Measurements from ENCODE around the gene MYH10. TPM values are rescaled to one million over a fixed set of nuclear protein-coding genes. Genes with fewer than 3 reads are reported as not detected.

The MYH10 gene
- total RNA-seq, 1 donor from 2014 or later, result 7.6 TPM

DNA sequence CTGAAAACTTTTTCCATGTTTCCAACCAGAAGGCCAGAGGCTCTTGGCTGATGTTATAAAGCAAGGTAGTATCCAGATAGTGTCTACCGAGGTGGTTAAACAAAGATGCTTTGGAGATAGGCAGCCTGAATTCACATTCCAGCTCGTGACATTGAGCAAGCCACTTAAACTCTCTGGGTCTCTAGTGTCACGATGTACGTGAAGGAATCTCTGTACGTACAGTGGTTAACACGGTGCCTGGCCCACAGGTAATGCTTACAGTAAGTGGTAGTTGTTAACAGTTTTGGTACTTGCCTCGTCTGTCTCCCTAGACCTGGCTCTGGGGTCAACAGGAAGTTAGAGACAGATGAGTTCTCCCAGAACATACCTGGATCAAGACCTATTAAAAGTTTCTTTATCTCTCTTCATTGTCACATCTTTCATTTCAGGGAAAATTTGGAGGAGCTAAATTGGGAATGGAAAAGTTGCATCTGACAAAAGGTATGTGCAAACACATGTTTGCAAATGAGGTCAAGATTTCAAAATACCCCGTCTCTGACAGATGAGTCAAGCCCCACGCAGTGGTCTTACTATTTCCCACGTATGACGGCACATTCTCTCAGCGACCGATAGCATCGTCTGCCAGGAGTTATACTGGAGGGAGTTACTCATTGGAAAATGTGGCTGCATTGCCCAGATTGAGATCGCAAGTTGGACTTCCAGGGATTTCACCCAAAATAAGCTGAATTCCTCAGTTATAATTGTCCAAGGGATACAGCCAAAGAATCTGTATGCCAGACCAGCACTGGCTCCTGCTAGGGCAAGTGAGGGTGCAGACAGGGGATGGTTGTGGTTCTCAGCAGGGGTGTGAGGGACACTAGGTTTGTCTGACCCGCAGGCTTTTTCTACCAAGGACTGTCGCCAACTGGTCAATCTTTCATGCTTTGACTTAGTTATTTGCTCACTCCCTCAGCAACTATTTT lies 18.9 kb upstream of the MYH10 start:
- intact Hi-C loops (cut with micrococcal nuclease), result no loop called here

DNA sequence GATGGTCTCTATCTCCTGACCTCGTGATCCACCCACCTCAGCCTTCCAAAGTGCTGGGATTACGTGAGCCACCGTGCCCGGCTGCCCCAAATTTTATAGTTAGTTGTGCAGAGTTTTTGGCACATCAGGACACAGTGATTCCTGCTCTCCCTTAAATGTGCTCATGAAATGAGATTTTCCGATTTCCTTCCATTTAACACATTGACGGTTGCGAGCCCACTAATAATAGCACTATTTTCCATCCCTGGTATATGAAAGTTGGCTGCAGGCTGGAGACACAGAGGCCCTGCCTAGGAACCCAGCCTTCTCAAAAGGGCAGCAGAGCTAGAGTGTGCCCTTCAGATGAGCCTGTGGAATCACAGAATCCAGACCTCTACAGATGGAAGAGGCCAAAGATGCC lies 17.4 kb upstream of the MYH10 start:
- intact Hi-C loops (cut with micrococcal nuclease), result no loop called here

DNA sequence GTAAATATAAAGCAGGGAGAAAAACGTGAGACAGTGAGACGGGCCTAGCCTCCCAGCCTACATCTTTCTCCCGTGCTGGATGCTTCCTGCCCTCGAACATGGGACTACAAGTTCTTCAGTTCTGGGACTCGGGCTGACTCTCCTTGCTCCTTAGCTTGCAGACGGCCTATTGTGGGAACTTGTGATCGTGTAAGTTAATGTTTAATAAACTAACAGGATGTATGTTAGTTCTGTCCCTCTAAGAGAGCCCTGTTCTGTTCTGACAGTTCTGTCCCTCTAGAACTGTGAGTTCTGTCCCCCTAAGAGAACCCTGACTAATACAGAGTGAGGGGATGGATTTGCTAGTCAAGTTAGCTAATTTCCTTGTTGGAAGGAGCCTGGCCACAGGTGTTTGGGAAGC lies 16.7 kb upstream of the MYH10 start:
- intact Hi-C loops (cut with micrococcal nuclease), result no loop called here

DNA sequence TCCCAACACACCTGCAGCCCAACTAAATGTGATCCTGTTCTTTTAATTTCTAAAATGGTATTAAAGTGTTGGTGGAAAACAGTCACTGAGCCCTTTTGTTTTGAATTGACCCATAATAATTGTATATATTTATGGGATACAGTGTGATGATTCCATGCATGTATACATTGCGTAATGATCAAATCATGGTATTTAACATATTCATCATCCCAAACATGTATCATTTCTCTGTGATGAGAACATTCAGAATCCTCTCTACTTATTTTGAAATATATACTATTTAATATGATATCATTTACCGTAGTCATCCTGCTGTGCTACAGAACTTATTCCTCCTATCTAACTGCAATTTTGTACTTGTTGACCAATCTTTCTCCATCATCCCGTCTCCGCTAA lies 14.0 kb upstream of the MYH10 start:
- intact Hi-C loops (cut with micrococcal nuclease), result no loop called here

- intact Hi-C loops (cut with micrococcal nuclease), result no loop called here
These were observed 13.5 kb upstream of the MYH10 start for GRCh38 chr17:8643855-8644506.

DNA sequence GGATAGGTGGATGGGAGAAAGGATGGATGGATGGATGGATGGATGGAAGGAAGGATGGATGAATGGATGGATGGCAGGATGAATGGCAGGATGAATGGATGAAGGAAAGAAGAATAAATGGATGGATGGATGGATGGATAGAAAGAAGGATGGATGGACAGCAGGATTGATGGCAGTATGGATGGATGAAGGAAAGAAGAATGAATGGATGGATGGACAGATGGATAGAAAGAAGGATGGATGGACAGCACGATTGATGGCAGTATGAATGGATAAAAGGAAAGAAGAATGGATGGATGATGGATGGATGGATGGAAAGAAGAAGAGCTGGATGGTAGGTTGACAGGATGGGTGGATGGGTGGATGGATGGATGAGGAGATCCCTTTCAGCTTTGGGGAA lies 9.2 kb upstream of the MYH10 start:
- intact Hi-C loops (cut with micrococcal nuclease), result loop anchor here (10.0 kb wide), 1 partner anchor 325 kb away; the partner anchor contains the start of gene PIK3R5

DNA sequence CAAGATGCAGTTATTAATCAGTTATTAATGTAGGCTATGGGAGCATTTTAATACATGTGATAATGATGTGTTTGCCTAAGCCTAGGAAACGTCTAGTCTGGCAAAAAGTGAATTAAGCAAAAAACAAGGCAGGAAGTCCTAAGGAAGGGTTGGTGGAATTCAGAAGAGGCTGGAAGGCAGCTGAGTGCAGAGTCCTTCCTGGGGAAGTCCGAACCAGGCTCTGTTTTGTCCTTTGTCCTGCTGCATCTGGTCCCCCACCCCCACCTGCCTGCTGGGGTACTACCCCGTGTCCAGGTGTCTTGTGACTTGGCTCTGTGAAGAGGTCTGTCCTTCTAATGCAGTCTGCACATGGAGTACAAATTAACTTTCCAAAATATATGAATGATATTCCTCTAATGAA lies 1.5 kb upstream of the MYH10 start:
- intact Hi-C loops (cut with micrococcal nuclease), result loop anchor here (5.0 to 10.0 kb wide), 2 partner anchors 333 to 790 kb away; partner anchors contain the start of gene PIK3R5

DNA sequence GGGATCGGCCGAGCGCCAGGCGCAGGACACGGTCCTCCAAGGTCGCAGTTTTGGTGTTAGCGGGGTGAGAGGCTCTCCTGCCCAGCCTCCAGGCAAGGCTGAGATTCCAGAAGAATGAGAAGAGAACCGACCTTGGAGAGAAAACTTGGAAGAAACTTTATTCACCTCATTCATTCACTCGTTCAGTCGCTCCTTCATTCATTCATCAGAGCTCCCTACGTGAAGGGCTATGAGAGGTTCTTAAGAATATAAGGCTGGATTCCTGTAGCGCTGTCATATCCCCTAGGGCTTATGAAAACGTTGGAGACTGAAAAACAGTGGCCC lies 991 bp upstream of the MYH10 start:
- intact Hi-C loops (cut with micrococcal nuclease), result loop anchor here (2.0 to 10.0 kb wide), 5 partner anchors 113 to 789 kb away; partner anchors contain the start of genes CCDC42, PIK3R5 and RPL26

DNA sequence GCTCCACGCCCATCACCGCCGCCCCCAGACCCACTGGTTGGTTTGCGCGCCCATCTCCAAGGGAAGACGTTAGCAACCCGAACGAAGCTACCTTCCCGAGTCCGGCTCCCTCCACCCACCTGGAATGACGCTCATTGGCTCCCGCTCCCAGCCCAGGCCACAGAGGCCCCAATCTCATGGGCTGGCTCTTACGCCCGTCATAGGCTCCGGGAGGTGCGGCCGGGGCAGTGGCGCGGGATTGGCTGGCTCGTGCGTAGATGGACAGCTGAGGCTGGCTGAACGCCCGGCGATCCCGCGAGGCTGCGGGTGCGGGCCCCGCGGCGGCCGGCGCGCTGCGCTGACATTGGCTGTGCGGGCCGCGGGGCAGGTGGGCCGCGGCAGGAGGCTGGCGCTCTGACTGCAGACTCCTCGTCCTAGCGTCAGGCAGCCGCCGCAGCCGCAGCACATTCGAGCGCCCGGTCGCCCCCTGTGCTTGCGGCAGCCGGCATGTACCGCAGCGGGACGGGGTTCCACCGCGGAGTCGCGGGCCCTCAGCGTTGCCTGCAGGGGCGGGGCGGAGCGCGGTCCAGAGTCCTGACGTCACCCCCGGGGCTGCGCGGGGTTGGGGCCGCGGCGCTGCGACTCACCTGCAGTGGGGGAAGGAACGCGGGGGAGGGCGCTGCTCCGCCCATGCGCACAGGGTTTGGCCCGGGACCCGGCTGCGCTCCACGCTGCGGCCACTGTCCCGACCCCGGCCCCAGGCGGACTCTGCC lies 453 bp upstream of the MYH10 start:
- intact Hi-C loops (cut with micrococcal nuclease), result loop anchor here (1.0 to 10.0 kb wide), 6 partner anchors 114 to 789 kb away; partner anchors contain the start of genes CCDC42, NDEL1, PIK3R5 and RPL26

- intact Hi-C loops (cut with micrococcal nuclease), result loop anchor here (1.0 to 10.0 kb wide), 6 partner anchors 115 to 787 kb away; partner anchors contain the start of genes CCDC42, NDEL1, PIK3R5 and RPL26
These were observed 926 bp downstream of the MYH10 start for GRCh38 chr17:8629371-8630226.

DNA sequence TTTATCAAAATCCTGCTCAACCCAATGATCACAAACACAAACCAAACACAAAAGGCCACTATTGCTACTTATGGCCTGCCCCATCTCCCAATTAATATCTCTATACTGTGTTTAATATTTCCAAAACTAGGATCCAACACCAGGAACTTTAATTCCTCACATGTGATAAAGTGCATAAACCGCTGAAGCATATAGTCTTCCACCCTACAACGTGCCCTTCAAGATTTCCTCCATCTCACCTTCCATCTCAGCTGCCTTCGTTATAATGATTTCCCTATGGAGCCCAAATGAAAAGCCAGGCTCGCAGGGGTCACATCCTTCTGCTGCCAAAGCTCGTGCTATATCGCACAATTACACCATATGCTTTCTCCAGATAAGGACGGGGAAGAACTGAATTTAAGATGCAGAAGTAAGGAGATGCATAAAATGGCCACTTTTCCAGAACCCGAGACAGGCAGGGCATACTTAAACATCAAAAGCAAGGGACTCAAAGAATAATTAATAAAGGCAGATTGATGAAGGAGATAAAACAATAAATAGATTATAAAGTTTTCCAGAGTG lies 1.8 kb downstream of the MYH10 start:
- intact Hi-C loops (cut with micrococcal nuclease), result no loop called here

DNA sequence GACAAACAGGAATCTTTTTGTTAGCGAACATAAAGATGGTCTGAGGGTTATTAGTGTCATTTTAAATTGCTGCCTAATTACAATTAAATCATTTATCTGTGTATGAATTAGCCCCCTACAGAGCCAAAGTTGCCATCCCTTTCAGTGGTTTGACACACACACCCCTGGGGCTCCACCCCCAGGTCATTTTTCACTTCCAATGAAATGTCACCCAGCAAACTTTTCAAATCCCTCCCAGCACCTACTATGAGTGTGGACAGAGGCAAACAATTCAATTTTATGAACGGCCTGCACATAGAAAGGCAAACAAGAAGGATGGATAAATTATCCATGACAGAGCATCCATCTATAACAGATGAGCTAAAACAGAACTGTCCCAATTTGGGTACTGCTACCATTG lies 2.4 kb downstream of the MYH10 start:
- intact Hi-C loops (cut with micrococcal nuclease), result no loop called here

DNA sequence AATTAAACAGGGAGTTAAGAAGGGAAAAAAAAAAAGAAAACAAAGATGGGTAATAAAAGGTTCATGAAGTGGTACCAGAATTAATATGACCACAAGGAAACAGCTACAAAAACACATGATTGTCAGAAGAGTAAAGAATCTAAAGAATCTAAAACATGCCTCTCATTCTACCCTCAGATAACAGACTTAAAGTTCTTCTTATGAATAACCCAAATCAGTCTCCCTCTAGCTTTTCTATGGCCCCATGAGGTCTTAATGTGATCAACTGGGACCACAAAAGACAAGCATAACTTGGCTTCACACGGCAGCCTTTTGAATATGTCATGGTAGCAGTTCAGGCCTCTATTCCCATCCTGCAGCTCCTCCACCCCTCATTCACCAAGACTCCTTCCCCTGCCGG lies 6.9 kb downstream of the MYH10 start:
- intact Hi-C loops (cut with micrococcal nuclease), result no loop called here

- intact Hi-C loops (cut with micrococcal nuclease), result no loop called here
These were observed 8.3 kb downstream of the MYH10 start for GRCh38 chr17:8622191-8622590.

GRCh38 chr17:8621585-8621984 lies 8.9 kb downstream of the MYH10 start:
- intact Hi-C loops (cut with micrococcal nuclease), result no loop called here

GRCh38 chr17:8619294-8619693 lies 11.2 kb downstream of the MYH10 start:
- intact Hi-C loops (cut with micrococcal nuclease), result no loop called here

DNA sequence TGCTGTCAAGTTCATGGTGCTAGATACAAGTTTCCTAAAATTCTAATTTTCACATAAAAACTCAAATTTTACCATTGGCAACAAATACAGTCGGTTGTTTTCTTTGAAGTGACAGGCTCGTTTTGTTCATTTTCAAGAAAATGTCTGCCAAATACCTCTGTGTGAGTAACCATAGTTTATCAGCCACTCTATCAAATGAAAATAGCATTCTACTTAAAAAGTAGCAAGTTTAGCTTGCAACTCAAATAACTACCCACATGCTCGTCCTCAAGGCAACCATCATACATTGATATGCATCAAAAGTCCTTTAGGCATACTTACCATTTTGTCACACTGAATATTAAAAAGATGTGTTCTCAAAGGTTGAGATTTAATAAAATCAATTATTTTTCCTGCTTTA lies 11.7 kb downstream of the MYH10 start:
- intact Hi-C loops (cut with micrococcal nuclease), result no loop called here

DNA sequence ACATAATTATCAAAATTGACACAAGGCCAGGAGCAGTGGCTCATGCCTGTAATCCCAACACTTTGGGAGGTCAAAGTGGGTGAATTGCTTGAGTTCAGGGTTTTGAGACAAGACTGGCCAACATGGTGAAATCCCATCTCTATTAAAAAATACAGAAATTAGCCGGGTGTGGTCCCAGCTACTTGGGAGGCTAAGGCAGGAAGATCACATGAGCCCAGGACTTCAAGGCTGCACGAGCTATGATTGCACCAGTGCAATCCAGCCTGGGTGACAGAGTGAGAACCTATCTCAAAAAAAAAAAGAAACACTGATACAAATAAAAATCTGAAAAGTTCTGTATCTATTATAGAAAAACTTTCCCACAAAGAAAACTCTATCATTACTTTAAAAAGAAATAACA lies 15.5 kb downstream of the MYH10 start:
- intact Hi-C loops (cut with micrococcal nuclease), result no loop called here

DNA sequence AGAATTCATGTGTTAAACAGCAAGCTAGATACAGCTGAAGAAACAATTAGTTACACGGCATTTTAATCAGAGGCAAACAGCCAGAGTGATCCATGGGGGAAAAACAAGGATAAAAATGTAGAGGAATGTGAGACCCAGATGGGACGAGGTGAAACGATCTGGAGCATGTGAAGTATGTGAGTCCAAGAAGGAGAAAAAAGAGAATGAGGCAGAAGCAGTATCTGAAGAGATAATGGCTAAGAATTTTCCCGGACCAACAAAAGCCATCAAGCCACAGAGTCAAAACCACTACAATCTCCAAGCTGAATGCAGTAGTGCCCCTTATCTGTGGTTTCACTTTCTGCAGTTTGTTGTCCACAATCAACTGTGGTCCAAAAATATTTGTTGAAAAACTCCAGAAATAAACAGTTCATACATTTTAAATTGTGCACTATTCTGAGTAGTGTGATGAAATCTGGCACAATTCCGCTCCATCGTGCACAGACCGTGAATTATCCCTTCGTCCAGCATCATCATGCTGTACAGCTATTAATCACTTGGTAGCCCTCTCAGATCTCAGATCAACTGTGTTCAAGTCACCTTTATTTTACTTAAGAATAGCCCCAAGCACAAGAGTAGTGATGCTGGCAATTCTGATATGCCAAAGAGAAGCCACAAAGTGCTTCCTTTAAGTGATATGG lies 18.8 kb downstream of the MYH10 start:
- intact Hi-C loops (cut with micrococcal nuclease), result no loop called here

DNA sequence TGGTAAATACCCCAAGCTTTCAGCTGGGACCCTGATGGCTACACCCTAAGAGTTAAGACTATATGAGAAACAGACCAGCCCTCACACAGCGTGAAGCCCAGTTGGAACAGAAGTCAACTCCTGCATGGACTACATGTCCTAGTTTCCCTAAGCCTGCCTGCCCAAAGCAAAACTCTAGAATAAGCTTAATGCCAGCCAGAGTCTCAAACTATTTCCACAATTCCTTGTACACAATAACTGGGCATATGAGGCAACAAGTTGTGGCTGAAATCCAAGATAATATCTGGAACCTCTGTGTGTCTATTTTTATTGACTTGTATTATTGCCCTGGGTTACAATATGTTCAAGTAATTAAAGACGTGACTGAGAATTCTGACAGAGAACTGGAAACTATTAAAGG lies 19.4 kb downstream of the MYH10 start:
- intact Hi-C loops (cut with micrococcal nuclease), result no loop called here
